Stimulated activated CD8-positive, alpha-beta memory T cell treated with anti-CD3 and anti-CD28 coated beads, Interleukin-4, amount 100 ng/mL, for 24 hours (primary cell): Measurements from ENCODE around the gene CCDC170.

ENCODE experiments used
- DNase-seq: peaks from one replicate; pipeline ENCODE4 v3.0.0-alpha.2; 2020; ENCODE audit warnings: low read depth

CCDC170 gene

DNA sequence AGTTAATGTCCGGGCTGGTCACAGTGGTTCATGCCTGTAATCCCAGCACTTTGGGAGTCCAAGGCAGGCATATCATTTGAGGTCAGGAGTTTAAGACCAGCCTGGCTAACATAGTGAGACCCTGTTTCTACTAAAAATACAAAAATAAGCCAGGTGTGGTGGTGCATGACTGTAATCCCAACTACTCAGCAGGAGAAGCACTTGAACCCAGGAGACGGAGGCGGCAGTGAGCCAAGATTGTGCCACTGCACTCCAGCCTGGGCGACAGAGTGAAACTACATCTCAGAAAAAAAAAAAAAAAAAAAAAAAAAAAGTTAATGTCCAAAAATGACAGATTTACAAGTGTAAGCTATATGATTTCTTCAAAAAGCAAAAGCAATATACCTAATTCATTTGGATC lies 124.9 kb downstream of the CCDC170 start:
- DNase-seq: no peak

DNA sequence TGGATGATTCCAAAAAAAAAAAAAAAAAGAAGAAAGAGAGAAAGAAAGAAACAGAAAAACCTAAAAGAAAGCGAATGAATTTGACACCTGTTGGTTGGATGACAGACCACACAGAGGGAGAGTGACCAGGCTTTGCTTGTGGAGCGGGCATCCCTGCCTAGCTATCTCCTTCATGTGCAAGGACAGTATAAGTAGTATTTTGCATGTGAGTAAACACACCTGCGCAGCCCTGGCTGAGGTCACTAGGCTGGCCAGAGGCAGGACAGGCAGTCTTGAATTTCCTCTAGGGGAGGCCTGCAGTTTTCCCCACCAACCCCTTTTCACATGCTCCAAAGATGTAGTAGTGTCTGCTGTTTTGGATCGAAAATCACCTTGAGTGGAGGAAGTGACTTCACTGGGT lies 126.4 kb downstream of the CCDC170 start:
- DNase-seq: no peak

DNA sequence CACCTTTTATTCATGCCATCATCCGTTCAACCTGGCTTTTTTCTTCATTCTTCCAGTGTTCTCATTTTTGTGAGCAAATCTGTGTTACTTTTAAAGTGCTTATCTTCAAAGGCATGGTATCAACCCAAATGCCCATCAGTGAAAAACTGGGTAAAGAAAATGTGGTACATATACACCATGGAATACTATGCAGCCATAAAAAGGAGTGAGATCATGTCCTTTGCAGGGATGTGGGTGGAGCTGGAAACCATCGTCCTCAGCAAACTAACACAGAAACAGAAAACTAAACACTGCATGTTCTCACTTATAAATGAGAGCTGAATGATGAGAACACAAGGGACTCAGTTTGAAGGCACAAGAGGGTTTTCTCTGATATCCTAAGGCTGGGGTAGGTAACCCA lies 130.3 kb downstream of the CCDC170 start:
- DNase-seq: no peak

DNA sequence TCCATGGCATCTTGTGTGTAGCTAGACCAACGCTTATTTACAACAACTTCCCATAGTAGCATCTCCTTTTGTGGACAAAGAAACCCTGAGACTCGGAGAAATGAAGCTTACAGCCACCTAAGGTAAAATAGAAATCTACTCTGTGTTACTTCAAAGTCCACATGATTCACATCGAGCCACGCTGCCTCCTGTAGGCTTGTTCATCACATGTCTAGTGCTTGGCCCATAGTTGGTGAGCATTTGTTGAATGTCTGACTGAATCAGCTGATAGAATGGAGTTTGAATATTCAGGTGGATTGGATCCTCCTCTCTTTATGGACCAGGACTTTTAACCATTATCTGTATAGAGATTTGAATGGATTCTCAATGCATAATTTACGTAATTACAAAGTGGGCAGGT lies 130.7 kb downstream of the CCDC170 start:
- no peak for DNase-seq

DNA sequence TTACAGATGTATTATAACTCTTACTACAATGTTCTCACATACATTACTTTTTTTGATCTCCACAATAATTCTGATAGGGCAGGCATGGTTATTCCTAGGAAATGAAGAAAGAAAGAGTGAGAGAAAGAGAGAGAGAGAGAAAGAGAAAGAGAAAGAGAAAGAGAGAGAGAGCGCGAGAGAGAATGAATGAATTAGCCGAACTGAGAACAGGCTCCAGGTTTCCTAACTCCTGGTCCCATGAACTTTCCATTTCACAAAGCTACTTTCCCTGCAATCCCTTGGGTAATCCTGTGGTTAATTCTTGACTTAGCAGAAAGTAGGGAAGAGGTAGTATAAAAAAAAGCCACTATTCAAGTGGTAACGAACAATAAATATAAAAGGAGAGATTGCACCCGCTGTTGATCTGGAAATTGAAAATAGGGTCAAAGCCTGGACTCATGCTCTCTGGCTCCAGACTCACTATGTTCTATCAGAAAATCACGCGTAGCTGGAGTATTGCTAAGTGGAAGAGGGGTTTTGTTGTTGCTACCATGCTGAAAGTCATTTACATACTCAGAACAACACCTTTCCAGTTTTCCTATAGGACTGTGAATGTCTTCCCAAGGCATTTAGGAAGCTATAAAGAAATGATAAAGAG lies 131.2 kb downstream of the CCDC170 start:
- no peak for DNase-seq

DNA sequence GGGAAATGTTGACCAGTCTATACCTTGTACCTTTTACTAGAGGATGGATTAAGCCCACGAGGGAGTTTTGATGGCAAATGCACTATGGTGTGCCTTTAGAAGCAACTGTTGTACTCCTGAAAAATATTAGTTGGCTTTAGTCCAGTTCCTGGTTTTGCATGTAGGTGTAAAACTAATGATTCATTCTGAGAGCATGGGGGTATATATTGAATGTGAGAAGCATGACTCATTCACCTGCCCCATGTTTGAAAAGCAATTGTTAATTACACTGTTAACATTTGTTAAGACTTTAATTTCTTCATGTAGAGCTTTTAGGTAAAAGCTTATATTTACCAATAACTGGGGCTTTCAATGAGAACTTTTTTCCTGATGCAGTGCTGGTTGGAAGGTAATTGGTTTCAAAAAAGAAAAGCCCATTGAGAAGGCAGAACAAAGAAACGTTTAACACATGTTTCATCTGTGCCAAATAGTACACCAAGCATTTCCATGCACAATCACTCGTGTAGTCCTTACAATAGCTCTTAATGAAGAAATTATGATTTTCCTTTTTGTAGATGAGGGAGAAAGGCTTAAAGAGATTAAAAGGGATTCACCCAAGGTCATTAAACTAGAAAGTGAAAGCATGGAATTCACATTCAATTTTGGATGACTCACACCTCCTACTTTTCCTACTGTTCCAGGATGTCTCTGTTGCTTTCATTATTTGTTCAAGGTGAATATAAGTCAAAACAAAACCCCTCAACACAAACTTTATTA lies 134.1 kb downstream of the CCDC170 start:
- no peak for DNase-seq

DNA sequence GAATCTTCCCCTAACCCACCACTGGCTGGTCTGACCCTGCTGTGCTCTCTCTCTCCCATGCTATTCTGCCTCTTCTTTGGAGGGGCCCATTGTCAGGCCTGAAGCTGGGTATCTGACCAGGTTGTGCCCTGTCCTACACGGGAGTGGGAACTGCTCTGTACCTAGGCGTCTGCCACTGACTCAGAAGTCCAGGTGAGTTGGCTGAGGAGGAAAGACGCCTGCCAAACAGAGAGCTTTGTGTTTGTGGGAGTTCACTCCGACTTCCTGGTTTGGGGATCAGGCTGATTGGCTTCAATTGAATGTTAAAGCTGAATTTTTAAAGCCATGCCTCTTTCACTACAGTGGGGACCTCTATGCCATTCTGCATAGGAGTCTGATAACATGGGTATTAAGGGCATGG lies 136.0 kb downstream of the CCDC170 start:
- DNase-seq: no peak

DNA sequence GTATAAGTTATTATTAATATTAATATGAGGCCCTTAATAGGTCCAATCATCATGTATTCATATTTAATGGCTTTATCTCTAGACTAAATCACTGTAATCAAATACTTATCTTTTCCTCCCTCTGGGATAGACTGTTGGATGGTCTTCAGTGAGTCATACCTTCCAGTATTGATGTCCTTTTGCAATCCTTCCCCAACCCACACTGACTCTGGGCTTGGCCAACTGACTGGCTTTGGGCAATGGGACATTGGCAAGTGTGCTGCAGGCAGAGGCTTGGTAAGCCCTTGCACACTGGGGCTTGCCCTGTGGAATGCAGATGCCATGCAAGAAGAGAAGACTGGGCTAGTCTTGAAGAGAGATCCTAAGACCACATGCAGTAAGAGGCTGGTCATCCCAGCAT lies 136.6 kb downstream of the CCDC170 start:
- no peak for DNase-seq

DNA sequence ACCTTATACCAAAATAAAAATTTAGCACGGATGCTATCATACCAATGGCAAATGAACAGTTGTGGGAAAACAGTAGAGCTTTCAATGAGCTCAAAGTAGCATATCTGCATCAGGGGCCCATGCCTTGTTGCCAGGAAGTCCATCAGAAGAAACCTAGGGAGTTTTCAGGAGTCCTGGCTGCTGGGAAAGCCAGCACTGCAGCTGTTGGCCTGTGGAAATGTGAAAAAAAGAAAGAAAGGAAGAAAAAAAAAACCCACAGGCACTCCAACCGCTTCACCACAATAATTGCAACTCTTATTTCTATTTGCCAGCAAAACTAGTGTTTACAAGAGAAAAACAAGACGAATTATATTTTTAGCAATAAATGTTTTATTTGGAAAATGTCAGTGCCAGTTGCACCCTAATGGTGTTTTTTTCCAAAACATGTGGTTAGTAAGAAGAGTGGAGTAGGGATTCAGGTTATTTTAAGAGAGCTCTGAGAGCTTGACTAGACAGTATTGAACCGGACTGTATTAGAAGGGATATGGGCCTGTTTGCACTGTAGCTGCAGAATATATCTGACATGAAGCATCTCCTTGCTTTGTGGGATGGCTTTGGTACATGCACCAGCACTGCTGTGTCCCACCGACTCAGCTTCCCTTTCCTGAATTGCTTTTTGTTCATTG lies 137.3 kb downstream of the CCDC170 start:
- DNase-seq: no peak

DNA sequence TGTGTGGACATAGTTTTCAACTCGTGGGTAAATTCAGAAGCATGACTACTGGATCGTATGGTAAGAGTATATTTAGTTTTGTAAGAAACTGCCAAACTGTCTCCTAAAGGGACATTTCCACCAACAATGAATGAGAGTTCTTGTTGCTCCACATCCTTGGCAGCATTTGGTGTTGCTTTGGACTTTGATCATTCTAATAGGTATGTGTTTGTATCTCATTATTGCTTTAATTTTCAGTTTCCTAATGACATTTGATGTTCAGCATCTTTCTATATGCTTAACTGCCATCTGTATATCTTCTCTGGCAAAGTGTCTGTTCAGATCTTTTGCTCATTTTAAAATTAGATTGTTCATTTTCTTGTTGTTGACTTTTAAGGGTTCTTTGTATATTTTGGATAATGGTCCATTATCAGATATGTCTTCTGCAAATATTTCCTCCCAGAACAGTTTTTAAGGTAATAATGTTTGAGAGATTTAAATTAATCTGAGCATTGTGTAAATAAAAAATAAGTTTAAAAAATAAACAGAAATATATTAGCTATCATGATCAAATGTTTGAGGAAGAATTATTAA lies 138.7 kb downstream of the CCDC170 start:
- no peak for DNase-seq

DNA sequence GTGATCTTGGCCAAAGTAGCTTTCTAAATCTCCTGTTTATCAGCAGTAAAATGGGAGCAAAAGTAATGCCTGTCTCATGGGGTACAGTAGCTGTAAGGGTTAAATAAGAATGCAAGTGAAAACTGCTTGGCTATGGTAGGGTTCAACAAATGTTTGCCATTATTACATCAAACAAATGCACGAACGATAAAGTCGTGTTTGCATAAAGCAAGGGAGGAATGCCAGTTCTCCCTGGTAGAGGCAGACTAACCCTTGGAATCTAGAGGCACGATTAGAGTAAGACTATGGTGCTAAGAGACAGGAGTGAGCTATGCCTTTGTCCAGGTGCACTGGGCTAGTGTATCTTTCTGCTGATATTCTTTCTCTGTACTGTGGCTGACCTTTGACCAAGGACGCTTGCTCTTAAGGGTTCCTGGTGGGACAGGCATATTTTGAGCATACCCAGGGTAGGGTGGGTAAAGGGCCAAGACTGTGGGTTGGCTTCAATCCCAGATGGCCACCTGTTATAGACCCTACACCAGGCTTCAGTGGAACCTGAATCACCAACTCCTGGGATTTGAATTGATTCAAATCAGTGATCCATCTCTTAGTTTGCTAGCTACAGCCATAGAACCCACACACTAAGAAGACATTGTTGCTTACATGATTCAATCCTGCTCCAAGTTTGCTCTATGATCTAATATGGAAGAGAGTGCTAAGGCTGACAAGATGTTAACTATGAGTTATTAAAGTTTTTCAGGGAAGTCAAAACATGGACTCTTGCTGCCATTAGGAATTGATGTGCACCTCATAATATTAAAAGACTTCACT lies 139.9 kb downstream of the CCDC170 start:
- DNase-seq: no peak

DNA sequence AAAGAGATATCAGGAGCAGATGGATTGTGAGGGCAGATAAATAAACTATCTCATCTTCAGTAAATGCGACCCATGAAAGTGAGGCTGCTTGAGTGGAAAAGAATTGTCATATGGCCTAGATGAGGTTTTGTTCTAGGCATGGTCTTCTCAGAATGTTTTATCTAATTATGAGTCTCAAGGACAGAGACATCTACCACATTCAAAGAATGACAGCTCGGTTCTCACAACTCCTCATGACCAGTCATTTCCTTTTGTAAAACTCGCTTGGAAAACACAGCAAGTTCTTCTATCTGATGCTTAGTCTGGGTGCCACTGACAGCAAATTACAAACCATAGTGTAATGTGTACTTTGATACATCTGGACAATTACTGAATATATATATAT lies 140.5 kb downstream of the CCDC170 start:
- DNase-seq: no peak

DNA sequence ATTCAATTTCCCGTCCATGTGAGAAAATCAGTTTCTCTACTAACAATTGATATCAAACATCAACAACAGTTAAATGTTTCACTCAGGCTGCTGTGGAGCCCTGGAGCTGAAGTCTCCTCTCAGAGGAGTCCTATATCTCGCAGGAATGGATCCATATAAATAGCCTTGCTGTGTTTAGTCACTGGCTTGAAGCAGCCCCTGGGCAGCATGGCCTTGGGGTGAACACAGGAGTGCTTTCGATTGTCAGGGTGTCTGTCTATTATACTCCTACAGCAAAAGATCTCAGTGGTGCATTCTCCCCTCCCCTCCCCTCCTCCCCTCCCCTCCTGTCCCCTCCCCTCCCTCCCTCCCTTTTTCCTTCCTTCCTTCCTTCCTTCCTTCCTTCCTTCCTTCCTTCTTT lies 141.9 kb downstream of the CCDC170 start:
- no peak for DNase-seq

DNA sequence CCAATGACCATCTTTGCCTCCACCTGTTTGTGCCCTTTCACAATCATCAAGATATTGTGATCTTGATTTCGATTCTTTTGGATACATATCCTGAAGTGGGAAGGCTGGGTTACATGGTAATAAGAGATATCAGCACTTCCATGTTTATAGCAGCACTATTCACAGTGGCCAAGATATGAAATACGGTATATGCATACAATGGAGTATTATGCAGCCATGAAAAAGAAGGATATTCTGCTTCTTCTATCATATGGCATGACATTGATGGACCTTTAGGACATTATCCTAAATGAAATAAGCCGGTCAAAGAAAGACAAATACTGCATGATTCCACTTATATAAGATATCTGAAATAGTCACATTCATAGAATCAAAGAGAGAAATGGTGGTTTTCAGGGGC lies 144.0 kb downstream of the CCDC170 start:
- DNase-seq: no peak

DNA sequence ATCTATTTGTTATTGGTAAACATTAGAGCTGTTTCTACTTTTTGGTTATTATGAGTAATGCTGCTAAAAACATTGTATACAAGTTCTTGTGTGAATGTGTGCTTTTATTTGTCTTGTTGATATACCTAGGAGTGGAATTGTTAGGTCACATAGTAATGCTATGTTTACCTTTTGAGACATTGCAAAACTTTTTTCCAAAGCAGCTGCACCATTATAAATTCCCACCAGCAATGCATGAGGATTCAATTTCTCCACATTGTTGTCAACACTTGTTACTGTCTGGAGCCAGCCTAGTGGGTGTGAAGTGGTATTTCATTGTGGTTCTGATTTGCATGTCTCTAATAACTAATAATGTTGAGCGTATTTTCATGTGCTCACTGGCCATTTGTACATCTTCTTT lies 145.9 kb downstream of the CCDC170 start:
- DNase-seq: no peak

DNA sequence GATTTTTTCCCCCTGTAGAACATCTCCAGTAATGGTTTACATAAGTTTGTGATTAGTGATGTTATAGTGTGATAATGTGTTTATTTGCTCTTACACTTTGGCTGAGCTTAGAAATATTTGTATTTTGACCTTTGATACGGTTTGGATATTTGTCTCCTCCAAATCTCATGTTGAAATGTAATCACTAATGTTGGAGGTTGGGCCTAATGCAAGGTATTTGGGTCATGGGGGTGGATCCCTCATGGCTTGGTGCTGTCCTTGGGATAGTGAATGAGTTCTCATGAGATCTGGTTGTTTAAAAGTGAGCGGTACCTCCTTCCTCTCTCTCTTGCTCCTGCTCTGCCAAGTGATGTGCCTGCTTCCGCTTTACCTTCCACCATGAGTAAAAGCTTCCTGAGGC lies 147.2 kb downstream of the CCDC170 start:
- DNase-seq: no peak

DNA sequence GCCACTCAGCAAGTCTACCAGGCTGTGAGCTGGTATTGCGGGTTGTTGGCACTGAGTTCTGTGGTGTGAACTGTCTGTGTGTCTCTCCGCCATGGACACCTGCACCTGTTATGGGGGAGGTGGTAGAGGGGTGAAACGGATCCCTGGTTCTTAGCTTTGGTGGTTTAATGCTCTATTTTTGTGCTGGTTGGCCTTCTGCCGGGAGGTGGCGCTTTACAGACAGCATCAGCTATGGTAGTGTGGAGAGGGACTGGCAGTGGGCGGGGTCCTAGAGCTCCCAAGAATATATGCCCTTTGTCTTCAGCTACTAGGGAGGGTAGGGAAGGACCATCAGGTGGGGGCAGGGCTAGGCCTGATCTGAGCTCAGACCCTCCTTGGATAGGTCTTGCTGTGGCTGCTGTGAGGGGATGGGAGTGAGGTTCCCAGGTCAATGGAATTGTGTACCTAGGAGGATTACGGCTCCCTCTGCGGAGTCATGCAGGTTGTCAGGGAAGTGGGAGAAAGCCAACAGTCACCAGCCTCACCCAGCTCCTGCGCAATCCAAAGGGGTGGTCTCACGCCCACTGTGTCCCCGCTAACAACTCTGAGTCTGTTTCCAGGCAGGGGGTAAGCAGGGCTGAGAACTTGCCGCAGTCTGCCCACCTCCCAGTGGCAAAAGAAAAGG lies 154.3 kb downstream of the CCDC170 start:
- DNase-seq: no peak

DNA sequence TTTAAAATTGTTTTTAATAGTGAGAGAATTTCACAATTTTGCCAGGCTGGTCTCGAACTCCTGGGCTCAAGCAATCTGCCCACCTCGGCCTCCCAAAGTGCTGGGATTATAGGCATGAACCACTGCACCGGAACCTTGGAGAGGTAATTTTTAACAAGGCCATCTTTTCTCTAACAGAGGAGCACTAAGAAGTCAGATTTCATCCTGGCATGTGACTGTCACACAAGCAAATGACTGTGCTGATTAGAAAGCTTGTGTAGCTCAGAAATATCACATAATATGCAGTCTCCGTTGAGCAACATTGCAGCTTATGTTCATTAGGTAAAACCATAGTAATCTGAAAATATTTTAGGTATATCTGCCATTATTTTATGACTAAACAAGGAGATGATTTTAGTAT lies 156.0 kb downstream of the CCDC170 start:
- no peak for DNase-seq

DNA sequence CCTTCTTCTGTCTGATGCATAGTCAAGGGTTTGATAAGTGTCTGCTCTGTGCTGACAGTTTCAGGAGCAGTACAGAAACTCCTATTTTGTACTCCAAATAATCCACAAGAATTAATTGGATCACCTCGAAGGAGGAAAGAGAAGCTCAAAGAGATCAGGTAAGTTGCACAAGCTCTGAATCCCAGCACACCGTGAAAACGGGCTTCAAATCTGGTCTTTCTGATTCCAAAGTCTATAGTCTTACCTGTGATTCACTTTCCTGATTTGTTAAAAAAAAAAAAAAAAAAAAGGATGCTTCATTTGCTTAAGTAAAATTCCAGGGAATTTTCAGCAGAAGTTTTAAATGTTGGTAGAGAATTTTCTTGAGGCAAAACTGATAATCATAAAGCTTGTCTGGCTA lies 157.8 kb downstream of the CCDC170 start:
- DNase-seq: no peak

DNA sequence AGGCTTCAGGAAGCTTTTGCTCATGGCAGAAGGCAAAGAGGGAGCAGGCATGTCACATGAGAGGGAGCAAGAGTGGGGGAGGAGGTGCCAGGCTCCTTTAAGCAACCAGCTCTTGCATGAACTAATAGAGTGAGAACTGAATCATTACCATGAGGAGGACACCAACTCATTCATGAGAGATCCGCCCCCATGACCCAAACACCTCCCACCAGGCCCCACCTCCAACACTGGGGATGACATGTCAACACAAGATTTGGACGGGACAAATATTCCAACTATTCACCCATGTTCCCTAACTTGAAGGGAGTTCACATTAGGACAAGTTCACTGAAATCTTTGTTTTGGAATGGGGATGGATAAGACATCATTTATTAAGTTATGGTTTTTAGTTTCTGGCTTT lies 158.5 kb downstream of the CCDC170 start:
- DNase-seq: no peak

DNA sequence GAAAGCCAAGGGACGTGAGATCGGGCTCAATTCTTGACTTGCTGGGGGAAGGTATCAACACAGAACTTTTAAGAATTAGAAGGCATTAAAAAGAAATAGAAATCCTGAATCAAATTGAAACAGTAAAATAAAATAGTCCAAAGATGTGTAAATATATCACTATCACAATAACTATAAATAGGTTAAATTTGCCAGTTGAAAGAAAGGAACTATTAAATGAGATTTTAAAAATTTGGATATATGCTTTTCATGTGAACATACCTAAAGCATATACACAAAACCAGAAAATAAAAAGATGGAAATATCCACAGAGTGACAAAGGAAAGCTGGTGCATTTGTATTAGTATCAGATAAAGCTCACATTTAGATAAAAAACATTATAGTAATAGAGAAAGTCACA lies 161.3 kb downstream of the CCDC170 start:
- DNase-seq: no peak

DNA sequence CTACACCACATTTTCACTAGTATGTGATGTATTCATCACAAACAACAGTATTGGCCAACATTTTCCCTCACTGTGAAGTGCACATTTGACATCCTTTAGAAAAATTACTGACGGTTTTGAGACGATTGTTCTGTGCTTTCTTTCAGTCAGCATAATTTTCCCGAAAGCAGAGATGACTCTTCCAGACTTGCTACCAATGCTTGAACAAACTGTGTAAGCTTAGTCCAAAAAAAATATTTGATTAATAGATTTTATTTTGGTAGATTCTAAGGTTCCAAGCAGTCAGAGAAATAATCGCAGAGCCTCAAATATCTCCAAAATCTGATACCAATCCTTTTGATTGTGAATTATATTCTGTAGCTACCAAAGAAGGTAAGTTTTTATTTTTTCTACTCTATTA lies 162.6 kb downstream of the CCDC170 start:
- DNase-seq: no peak
